Muscle of leg (tissue), 16 donors: ENCODE measurements around the gene CETP. TPM values are rescaled to one million over a fixed set of nuclear protein-coding genes. Genes with fewer than 3 reads are reported as not detected.
A peak's percentile ranks its signal among the peaks of the same experiment; 100 is the strongest.

Experiments used
- DNase-seq: peaks from one replicate; pipeline ENCODE4 v3.0.0; 2013
- H3K27ac ChIP-seq: one replicate; pipeline ENCODE4 v1.5.1; 2013; ENCODE audit warnings: mild to moderate bottlenecking, low read length, control low read depth
- H3K27me3 ChIP-seq: one replicate; pipeline ENCODE4 v1.6.1; 2013; ENCODE audit warnings: low read length; ENCODE audit not compliant: control insufficient read depth, insufficient read depth
- H3K36me3 ChIP-seq: one replicate; pipeline ENCODE4 v1.6.1; 2013; ENCODE audit warnings: low read length; ENCODE audit not compliant: control insufficient read depth, insufficient read depth
- H3K4me1 ChIP-seq: one replicate; pipeline ENCODE4 v1.6.1; 2013; ENCODE audit warnings: low read length; ENCODE audit not compliant: control insufficient read depth, insufficient read depth
- H3K4me3 ChIP-seq: one replicate; pipeline ENCODE4 v1.5.1; 2013; ENCODE audit warnings: low read length, control low read depth
- H3K9me3 ChIP-seq: replicated peaks from 2 replicates; pipeline ENCODE4 v1.6.1; 2013; ENCODE audit warnings: low read depth, low read length; ENCODE audit not compliant: control insufficient read depth
- WGBS: methylation state at CpG from one replicate; pipeline ENCODE4 v1.1.5; 2013; ENCODE audit warnings: missing lambda C conversion rate; ENCODE audit not compliant: insufficient coverage; 5-methylcytosine and 5-hydroxymethylcytosine counted together
- long read RNA-seq, 11 donors: transcript quantifications; one replicate each; lab custom pipeline, GENCODE V29; 2026
- polyA plus RNA-seq, 8 donors: library from polyadenylated mRNA; unstranded; fragments of 120-200 nt; gene quantifications; one replicate each; pipeline versions ENCODE4 v1.2.1 to v1.2.3, GENCODE V29; 2013; ENCODE audit warnings: inconsistent platforms in 1 of 8, low replicate concordance in 1 of 8; ENCODE audit not compliant: insufficient read length in 8 of 8, insufficient read depth in 1 of 8
- total RNA-seq: library from RNA; stranded (reverse); fragments of 120-200 nt; gene quantifications from one replicate; pipeline ENCODE4 v1.2.4, GENCODE V29; 2013

CETP gene
- 4.7 TPM for total RNA-seq
- polyA plus RNA-seq, result 1 to 10 TPM; 5.6 to 9.6 (median 7.0) TPM
- long read RNA-seq, donor 1, result 0 reads
- long read RNA-seq, donor 2, result 0 reads
- long read RNA-seq, donor 3, partial matches to known transcripts, result 0 of 3 reads
- long read RNA-seq, donor 3, other reads (novel, unspliced or antisense), result 0 of 3 reads
- long read RNA-seq, donor 4, partial matches to known transcripts, result 0 of 2 reads
- long read RNA-seq, donor 4, other reads (novel, unspliced or antisense), result 0 of 2 reads
- long read RNA-seq, donor 5, partial matches to known transcripts, result 0 of 3 reads
- long read RNA-seq, donor 5, other reads (novel, unspliced or antisense), result 0 of 3 reads
- long read RNA-seq, donor 6, partial matches to known transcripts, result 0 of 2 reads
- long read RNA-seq, donor 6, other reads (novel, unspliced or antisense), result 0 of 2 reads
- long read RNA-seq, donor 7, result 0 reads
- long read RNA-seq, donor 8, partial matches to known transcripts, result 0 of 2 reads
- long read RNA-seq, donor 8, other reads (novel, unspliced or antisense), result 0 of 2 reads
- long read RNA-seq, donor 9, partial matches to known transcripts, result 0 of 1 reads
- long read RNA-seq, donor 9, other reads (novel, unspliced or antisense), result 0 of 1 reads
- long read RNA-seq, donor 10, transcript CETP-201 (16 exons, 1,791 nt), result major isoform, 5 of 5 reads
- long read RNA-seq, donor 10, partial matches to known transcripts, result 0 of 5 reads
- long read RNA-seq, donor 10, other reads (novel, unspliced or antisense), result 0 of 5 reads
- long read RNA-seq, donor 11, partial matches to known transcripts, result 0 of 1 reads
- long read RNA-seq, donor 11, other reads (novel, unspliced or antisense), result 0 of 1 reads

DNA sequence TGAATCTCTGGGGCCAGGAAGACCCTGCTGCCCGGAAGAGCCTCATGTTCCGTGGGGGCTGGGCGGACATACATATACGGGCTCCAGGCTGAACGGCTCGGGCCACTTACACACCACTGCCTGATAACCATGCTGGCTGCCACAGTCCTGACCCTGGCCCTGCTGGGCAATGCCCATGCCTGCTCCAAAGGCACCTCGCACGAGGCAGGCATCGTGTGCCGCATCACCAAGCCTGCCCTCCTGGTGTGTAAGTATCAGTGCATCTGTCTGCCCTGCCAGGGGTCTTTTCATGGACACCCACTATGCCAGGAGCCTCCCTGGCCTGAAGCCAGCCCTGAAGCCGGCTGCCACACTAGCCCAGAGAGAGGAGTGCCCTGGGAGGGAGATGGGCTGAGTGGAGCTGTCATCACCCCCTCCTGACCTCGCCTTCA lies at the start of gene CETP:
Gene CETP (plus strand): TSS at position 100 of the 431 bp plus-strand sequence. CDS start 30 bp downstream, at position 130.
- no peaks in the 10 kb centered on the region for H3K9me3 ChIP-seq
- H3K36me3 ChIP-seq, result no peaks in the 10 kb centered on the region
- H3K4me3 ChIP-seq, result no peak within 1 kb of the TSS
- H3K27ac ChIP-seq, result peak within 1 kb of the TSS; percentile 79
- peaks cover 37% of the 10 kb centered on the region for H3K4me1 ChIP-seq
- WGBS, result 63% methylated on average over 11 of the region's 12 CpGs
- no peaks in the 10 kb centered on the region for H3K27me3 ChIP-seq
- no peak for DNase-seq

DNA sequence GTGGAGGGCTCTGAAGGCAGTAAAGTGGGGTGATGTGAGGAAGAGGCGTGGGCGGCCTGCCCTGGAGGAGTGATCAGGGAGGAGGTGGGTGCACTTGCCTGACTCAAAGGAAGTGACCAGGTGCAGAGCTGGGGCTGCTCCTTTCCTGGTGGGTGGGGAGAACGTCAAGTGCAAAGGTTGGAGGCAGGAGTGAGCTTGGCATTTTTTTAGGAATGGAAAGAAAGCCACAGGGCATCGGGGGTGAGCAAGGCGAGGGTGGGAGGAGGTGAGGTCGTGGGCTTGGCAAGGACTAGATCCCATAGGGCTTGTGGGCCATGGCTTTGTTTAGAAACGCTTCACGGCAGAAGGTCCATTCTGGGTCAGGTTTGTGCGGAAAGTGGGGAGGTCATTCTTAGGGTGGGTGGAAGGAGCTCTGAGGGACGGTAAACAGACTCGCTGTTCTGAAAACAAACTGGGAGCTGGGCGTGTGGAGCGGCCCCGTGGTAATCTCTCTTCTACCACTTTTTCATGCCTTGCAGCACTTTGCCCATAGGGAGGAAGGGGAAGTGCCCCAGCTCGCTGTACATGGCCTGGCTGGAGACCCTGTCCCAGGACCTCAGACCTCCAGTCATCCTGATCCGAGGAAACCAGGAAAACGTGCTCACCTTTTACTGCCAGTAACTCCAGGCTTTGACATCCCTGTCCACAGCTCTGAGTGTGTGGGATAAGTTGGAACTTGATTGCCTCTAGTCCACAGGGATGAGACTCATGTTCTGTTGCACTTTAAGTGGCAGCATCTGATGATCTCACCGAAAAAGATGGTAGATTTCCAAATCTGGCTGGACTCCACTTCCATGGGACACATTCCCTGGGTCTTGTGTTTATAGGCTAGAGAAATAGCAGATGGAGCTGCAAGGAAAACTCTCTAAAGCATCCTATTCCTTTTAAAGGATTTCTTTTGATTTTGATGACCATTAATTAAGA lies 48.7 kb upstream of the CETP start:
- peaks cover 80% of the 10 kb centered on the region for H3K4me1 ChIP-seq
- no peaks in the 10 kb centered on the region for H3K36me3 ChIP-seq
- no peak overlapping the region for H3K27ac ChIP-seq
- no peaks in the 10 kb centered on the region for H3K27me3 ChIP-seq
- H3K4me3 ChIP-seq, result no peak overlapping the region
- no peaks in the 10 kb centered on the region for H3K9me3 ChIP-seq
- DNase-seq, result peak; percentile 51
- WGBS, result 69% methylated on average over 7 of the region's 18 CpGs

DNA sequence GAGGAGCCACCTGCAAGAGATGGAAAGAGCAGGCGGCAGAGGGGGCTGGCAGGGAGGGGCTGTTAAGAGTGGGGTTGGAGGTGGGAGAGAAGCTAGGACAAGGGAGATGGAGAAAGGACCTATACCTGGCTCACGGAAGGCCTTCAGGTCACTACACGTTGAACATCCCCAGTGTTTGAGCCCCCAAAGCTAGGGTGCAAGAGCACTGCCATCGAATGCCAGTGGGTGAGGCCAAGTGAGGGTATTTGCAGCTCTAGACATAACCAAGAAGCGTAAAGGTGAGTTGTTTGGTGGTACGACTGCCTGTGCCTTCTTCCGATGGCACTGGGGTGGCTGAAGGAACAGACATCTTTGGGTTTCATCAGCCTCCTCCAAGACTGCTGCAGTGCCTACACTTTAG lies 46.9 kb upstream of the CETP start:
- 87% methylated on average over 5 of the region's 7 CpGs for WGBS
- H3K36me3 ChIP-seq, result no peaks in the 10 kb centered on the region
- peak overlapping the region; percentile 49 for H3K27ac ChIP-seq
- peaks cover 64% of the 10 kb centered on the region for H3K4me1 ChIP-seq
- no peaks in the 10 kb centered on the region for H3K27me3 ChIP-seq
- no peaks in the 10 kb centered on the region for H3K9me3 ChIP-seq
- no peak for DNase-seq
- no peak overlapping the region for H3K4me3 ChIP-seq

- Histone ChIP-seq H3K4me3 (no peak overlapping the region), H3K36me3 (no peaks in the 10 kb centered on the region), H3K27me3 (no peaks in the 10 kb centered on the region), H3K27ac (peak overlapping the region; percentile 49), H3K9me3 (no peaks in the 10 kb centered on the region), H3K4me1 (peaks cover 58% of the 10 kb centered on the region)
- 27% methylated on average over 7 of the region's 13 CpGs for WGBS
- peak; percentile 86 for DNase-seq
These were observed 46.2 kb upstream of the CETP start for GRCh38 chr16:56915336-56916119.

DNA sequence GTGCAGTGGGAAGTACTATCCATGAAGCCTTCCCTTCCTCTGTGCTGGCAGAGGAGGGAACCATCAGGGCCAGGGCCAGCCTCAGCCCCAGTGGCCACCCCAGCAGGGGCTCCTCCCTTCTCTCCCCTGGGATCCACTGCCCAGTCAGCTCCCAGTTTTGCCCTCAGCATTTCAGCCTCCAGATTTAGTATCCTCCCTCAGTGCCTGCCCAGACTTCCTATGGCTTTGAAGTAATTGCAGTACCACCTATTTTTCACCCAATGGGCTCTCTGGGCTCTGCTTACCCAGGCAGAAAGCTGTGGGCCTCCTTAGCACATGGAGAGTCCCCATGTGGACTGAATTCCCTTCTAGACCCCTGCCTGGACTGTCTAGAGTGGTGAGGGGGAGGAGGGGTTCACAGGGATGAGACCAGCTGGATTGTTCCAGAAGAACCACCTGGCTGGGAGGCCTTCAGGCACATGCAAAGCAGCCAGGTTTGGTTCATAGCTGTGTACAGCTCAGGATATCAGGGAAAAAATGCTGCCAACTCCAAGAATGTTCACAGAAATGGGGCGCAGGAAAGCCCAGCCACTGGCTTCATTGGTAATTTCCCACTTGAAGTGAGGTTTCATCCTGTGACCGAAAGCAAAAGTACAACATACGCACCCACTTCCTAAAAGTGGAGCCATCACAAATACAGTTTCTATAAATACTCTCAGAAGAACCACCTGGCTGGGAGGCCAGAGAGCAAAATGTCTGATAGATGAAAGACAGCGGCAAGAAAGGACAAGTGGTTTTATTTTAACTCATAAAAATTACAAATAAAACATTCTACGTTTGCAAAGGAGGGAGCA lies 45.0 kb upstream of the CETP start:
- WGBS, result 86% methylated on average over 1 of the region's 5 CpGs
- Histone ChIP-seq H3K4me1 (peaks cover 45% of the 10 kb centered on the region), H3K36me3 (no peaks in the 10 kb centered on the region), H3K27ac (peak overlapping the region; percentile 65), H3K9me3 (no peaks in the 10 kb centered on the region), H3K4me3 (no peak overlapping the region), H3K27me3 (no peaks in the 10 kb centered on the region)
- DNase-seq, result peak; percentile 64

- H3K9me3 ChIP-seq, result no peaks in the 10 kb centered on the region
- H3K4me3 ChIP-seq, result no peak overlapping the region
- no peak overlapping the region for H3K27ac ChIP-seq
- 82% methylated on average over 6 of the region's 12 CpGs for WGBS
- H3K36me3 ChIP-seq, result no peaks in the 10 kb centered on the region
- peaks cover 28% of the 10 kb centered on the region for H3K4me1 ChIP-seq
- H3K27me3 ChIP-seq, result no peaks in the 10 kb centered on the region
- no peak for DNase-seq
These were observed 43.2 kb upstream of the CETP start for GRCh38 chr16:56918467-56919012.

DNA sequence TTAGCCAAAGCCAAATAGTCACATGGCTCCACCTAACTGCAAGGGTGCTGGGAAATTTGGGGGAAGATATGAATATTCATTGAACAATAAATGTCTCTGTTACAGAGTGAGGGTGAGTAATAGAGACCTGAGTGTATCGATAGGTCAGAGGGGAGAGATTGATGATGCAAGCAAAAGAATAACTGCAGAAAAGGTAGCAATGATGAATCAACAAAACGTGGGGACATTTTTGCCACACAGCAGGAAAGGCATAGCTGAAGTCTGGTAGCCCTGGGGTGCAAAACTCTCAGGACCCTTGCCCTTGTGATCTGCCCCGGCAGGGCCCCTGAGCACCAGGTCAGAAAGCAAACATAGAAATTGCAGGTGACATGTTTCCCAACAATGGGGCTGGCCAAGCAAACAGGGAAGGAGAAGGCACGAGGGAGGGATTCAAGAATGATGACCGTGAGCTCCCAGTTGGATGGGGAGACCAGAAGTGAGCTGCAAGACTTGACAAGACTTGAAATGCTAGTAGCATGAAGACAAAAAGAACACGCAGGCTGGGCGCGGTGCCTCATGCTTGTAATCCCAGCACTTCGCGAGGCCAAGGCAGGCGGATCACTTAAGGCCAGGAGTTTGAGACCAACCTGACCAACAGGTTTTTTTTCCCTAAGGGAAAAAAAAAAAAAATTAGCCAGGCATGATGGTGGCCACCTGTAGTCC lies 42.5 kb upstream of the CETP start:
- Histone ChIP-seq H3K27ac (no peak overlapping the region), H3K9me3 (no peaks in the 10 kb centered on the region), H3K36me3 (no peaks in the 10 kb centered on the region), H3K4me3 (no peak overlapping the region), H3K4me1 (peaks cover 26% of the 10 kb centered on the region), H3K27me3 (no peaks in the 10 kb centered on the region)
- DNase-seq, result no peak
- WGBS, result 85% methylated on average over 11 of the region's 11 CpGs

GRCh38 chr16:56921571-56921970 lies 40.2 kb upstream of the CETP start:
- H3K27me3 ChIP-seq, result no peaks in the 10 kb centered on the region
- H3K9me3 ChIP-seq, result no peaks in the 10 kb centered on the region
- H3K4me3 ChIP-seq, result no peak overlapping the region
- peaks cover 9% of the 10 kb centered on the region for H3K4me1 ChIP-seq
- no peak overlapping the region for H3K27ac ChIP-seq
- WGBS, result 36% methylated on average over 2 of the region's 4 CpGs
- DNase-seq, result no peak
- H3K36me3 ChIP-seq, result no peaks in the 10 kb centered on the region
